Activated naive CD4-positive, alpha-beta T cell treated with anti-CD3 and anti-CD28 coated beads for 36 hours (primary cell): ENCODE measurements around the gene SRP14. TPM values are rescaled to one million over a fixed set of nuclear protein-coding genes. Genes with fewer than 3 reads are reported as not detected.
"Not testable (repeated sequence)": the region's sequence is repeated elsewhere in the genome, so short reads cannot be mapped to it uniquely, and the experiment has no call there.

ENCODE experiments used
- CTCF ChIA-PET: fragments of 350-600 bp; sonication (Branson Sonifier 250); formaldehyde crosslinking; loops from one replicate; lab custom pipeline; 2021; ENCODE audit warnings: antibody characterized with exemption; lab: Charles Lee
- DNase-seq: peaks from one replicate; pipeline ENCODE4 v3.0.0-alpha.2; 2020
- H3K27ac Mint-ChIP-seq: one replicate; pipeline ENCODE4 v1.8.0; 2021; ENCODE audit warnings: mild to moderate bottlenecking, mixed read lengths
- H3K27me3 Mint-ChIP-seq: one replicate; pipeline ENCODE4 v1.8.0; 2021; ENCODE audit warnings: low read depth, mixed read lengths
- H3K36me3 Mint-ChIP-seq: one replicate; pipeline ENCODE4 v1.8.0; 2021; ENCODE audit warnings: low read depth, mixed read lengths
- H3K4me1 Mint-ChIP-seq: one replicate; pipeline ENCODE4 v1.8.0; 2021; ENCODE audit warnings: low read depth, mixed read lengths
- H3K4me3 Mint-ChIP-seq: one replicate; pipeline ENCODE4 v1.8.0; 2021; ENCODE audit warnings: mild to moderate bottlenecking, moderate library complexity, mixed read lengths
- H3K9me3 Mint-ChIP-seq: one replicate; pipeline ENCODE4 v1.8.0; 2021; ENCODE audit warnings: mixed read lengths
- intact Hi-C: fragments of 100-400 bp; cut with micrococcal nuclease; formaldehyde crosslinking; loops from one replicate; pipeline ENCODE4 v1.15.1; 2023
- total RNA-seq, 2 experiments: library from RNA; stranded (reverse); gene quantifications; one replicate each; pipeline ENCODE4 v1.2.3, GENCODE V29; 2021

Gene SRP14
- total RNA-seq, 2 experiments from 2014 or later, result 185 to 198 TPM

DNA sequence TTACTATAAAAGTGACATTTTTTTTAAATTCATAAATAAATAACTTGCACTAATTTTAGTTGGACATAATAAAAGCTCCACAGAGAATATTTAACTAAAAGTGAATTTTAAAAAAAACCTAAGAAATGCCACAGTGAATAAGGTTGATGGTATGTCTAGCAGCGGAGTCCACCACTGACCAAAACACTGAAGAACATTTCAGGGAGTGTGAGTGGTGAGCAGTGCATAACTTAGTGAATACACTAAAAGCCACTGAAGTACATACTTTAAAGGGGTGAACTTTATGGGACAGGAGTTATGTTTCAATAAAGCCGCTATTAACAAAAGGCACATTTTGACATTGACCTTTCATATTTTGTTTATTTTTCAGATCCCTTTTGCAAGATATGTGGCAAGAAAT is 32.3 kb downstream of the SRP14 start:
- Mint-ChIP-seq H3K4me1 (no peaks in the 10 kb centered on the region), H3K36me3 (peaks cover 20% of the 10 kb centered on the region), H3K4me3 (no peak overlapping the region), H3K27me3 (no peaks in the 10 kb centered on the region), H3K9me3 (no peaks in the 10 kb centered on the region), H3K27ac (no peak overlapping the region)
- intact Hi-C loops, result no loop called here
- CTCF ChIA-PET, result interaction anchor here (0.6 kb wide), 1 partner anchor 261 kb away, joined by 3 read pairs; no protein-coding TSS in a partner anchor
- no peak for DNase-seq

DNA sequence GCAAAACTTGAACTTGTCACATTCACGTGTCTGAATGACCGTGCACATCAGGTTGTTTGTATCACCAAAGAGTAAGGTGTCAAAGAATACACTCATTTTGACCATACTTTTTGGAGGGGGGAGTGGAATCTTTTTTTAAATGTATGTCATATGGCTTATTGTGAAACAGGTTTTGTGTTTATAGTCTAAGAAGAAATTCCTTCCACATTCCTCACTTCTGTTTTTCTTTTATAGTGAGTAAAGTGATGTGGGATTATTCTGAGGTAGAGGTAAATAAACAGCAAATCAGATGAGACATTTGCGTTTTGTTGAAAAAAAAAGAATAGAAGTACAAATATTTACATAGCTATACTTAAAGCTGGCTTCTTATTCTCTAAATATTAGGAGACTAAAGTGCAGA is 33.0 kb downstream of the SRP14 start:
- DNase-seq, result no peak
- Mint-ChIP-seq H3K4me3 (no peak overlapping the region), H3K36me3 (peaks cover 17% of the 10 kb centered on the region), H3K4me1 (no peaks in the 10 kb centered on the region), H3K9me3 (no peaks in the 10 kb centered on the region), H3K27me3 (no peaks in the 10 kb centered on the region), H3K27ac (no peak overlapping the region)
- intact Hi-C loops, result no loop called here
- CTCF ChIA-PET, result interaction anchor here (0.6 kb wide), 1 partner anchor 262 kb away, joined by 3 read pairs; no protein-coding TSS in a partner anchor

DNA sequence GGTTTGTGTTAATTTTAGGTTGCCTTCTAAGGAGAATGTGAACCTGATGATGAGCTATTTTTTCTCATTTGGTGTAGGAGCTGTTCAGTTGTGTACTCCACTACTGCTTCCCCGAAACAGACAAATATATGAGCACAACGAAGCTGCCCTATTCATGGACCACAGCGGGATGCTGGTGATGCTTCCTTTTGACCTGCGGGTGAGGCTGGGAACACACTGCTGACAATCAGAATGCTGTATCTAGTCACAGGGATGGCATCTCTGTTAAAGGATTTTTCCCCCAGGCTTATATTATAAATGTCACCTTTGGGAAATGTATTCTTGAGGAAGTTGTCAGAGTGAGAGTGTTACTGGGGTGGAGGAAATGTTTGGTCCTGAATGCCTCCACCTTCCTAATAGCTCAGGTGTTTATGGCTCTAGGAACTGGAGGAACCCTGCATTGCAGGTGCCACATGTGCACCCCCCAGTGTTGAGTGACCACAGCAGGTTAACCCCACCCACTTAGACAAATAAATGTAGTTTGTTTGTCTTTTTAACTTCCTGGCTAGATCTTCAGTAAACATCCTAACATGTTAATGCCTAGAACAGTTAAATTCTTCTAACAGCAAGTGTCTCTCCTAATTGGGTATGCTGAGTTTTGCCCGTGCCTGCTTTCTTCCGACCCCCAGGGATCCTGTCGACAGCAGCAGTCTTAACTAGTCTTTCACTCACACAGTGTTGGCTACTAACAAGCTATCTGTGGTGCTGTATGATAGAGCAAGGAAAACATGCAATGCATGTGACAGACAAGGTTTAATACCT is 35.7 kb downstream of the SRP14 start:
- Mint-ChIP-seq H3K9me3 (no peaks in the 10 kb centered on the region), H3K4me1 (no peaks in the 10 kb centered on the region), H3K27ac (no peak overlapping the region), H3K27me3 (no peaks in the 10 kb centered on the region), H3K36me3 (peaks cover 11% of the 10 kb centered on the region), H3K4me3 (no peak overlapping the region)
- DNase-seq, result no peak
- intact Hi-C loops, result no loop called here
- CTCF ChIA-PET, result interaction anchor here (0.6 to 1.5 kb wide), 4 partner anchors 118 to 271 kb away, joined by 3 to 5 read pairs (median 3); no protein-coding TSS in a partner anchor

DNA sequence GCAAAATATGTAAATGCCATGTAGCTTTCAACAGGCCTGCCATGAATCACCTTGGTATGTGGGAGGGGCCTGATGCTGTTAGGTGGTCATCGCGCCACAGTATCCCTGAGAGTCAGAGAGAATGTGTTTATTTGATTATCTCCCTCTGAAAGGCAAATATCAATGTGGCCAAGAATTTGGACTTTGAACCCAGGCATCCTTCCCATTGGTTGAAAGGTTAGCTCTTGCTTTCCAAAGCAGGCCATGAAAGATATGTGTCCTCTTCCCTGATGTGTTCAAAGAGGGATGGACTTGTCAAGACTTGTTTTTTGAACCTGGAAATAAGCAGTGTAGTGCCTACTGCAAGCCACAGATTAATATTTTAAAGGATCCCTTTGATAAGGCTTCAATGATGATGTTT is 36.7 kb downstream of the SRP14 start:
- CTCF ChIA-PET, result interaction anchor here (1.5 kb wide), 1 partner anchor 272 kb away, joined by 5 read pairs; no protein-coding TSS in a partner anchor
- intact Hi-C loops, result no loop called here
- no peaks in the 10 kb centered on the region for H3K9me3 Mint-ChIP-seq
- no peak overlapping the region for H3K4me3 Mint-ChIP-seq
- DNase-seq, result no peak
- peaks cover 12% of the 10 kb centered on the region for H3K36me3 Mint-ChIP-seq
- H3K4me1 Mint-ChIP-seq, result no peaks in the 10 kb centered on the region
- H3K27me3 Mint-ChIP-seq, result no peaks in the 10 kb centered on the region
- H3K27ac Mint-ChIP-seq, result no peak overlapping the region

DNA sequence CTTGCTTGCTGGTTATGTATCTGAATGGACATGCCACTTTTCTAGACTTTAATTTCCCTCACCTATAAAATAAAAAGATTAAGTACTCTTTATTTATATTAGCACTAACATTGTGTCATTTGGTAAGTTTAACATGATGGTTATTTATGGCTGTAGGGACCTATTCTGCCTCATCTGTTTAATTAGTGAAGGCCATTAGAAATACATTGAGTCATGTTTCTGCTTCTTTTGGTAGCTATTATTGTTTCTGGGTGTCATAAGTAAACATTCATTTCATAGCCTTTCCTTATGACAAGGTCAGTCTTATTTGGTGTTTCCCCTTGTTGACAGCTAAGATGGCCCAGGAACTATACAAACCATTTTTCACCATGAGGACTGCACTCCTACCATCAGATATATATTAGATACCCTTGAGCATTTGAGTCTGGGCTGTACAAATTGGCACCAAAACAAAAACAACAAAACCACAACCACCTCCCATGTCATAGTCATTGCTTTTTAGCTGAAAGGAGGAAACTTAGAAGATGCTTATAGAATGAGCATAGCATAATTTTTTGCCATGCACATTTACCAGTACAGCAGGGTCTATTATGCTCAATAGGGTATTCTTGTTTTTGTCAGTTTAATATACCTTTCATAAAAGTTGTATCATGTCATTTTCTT is 39.3 kb downstream of the SRP14 start:
- H3K27ac Mint-ChIP-seq, result no peak overlapping the region
- H3K36me3 Mint-ChIP-seq, result peaks cover 11% of the 10 kb centered on the region
- CTCF ChIA-PET, result interaction anchor here (0.6 to 1.2 kb wide), 3 partner anchors 214 to 279 kb away, joined by 3 to 8 read pairs (median 3); no protein-coding TSS in a partner anchor
- no peak for DNase-seq
- no peak overlapping the region for H3K4me3 Mint-ChIP-seq
- no peaks in the 10 kb centered on the region for H3K9me3 Mint-ChIP-seq
- no peaks in the 10 kb centered on the region for H3K4me1 Mint-ChIP-seq
- H3K27me3 Mint-ChIP-seq, result no peaks in the 10 kb centered on the region
- intact Hi-C loops, result no loop called here

DNA sequence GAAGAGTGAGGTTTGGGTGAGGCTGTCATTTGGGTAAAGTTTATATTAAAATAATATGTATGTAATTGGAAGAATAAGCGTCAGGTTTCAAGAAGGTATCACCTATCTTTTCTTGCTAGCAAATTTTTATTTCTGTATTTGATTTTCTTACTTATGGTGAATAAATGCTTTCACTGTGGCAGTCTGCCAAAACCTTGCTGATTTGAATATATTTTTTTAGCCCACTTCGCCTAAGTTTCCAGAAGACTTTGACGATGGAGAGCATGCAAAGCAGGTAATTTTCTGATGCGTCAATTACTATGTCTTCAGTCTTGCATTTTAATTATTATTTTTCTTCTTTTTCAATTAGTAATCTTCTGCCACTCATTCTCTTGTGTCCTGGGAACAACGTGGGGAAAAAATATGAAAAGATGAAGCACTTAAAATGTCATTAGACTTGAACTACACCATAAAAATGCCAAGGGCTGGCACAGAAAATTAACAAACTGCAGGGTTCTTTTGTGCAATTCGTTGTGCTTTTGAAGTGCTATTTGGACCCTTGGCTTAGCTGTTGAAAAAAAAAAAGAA is 40.4 kb downstream of the SRP14 start:
- DNase-seq, result no peak
- intact Hi-C loops, result no loop called here
- no peaks in the 10 kb centered on the region for H3K9me3 Mint-ChIP-seq
- no peaks in the 10 kb centered on the region for H3K4me1 Mint-ChIP-seq
- peaks cover 14% of the 10 kb centered on the region for H3K36me3 Mint-ChIP-seq
- CTCF ChIA-PET, result interaction anchor here (0.6 to 0.7 kb wide), 2 partner anchors 213 to 278 kb away, joined by 3 to 8 read pairs; no protein-coding TSS in a partner anchor
- no peaks in the 10 kb centered on the region for H3K27me3 Mint-ChIP-seq
- no peak overlapping the region for H3K27ac Mint-ChIP-seq
- H3K4me3 Mint-ChIP-seq, result no peak overlapping the region

DNA sequence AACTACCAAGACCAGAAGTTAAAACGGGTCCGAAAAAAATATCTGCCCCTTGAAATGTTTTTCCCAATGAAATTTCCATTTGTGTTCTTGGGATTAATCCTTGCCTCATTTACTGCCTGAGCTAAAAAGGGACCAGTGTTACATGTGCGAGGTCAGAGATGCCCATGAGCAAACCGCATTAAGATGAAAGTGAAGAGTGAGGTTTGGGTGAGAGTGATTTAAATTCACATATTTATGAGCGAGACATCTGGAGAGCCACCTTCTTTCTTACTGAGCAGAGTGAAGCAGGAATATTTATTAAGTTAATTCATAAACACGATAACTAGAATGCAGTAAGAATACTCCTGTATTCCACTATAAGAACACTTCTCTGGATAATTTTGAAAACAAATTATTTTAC is 41.3 kb downstream of the SRP14 start:
- intact Hi-C loops, result no loop called here
- no peaks in the 10 kb centered on the region for H3K27me3 Mint-ChIP-seq
- H3K9me3 Mint-ChIP-seq, result no peaks in the 10 kb centered on the region
- no peaks in the 10 kb centered on the region for H3K4me1 Mint-ChIP-seq
- peaks cover 14% of the 10 kb centered on the region for H3K36me3 Mint-ChIP-seq
- no peak overlapping the region for H3K27ac Mint-ChIP-seq
- CTCF ChIA-PET, result no interaction called here
- no peak overlapping the region for H3K4me3 Mint-ChIP-seq
- DNase-seq, result no peak

DNA sequence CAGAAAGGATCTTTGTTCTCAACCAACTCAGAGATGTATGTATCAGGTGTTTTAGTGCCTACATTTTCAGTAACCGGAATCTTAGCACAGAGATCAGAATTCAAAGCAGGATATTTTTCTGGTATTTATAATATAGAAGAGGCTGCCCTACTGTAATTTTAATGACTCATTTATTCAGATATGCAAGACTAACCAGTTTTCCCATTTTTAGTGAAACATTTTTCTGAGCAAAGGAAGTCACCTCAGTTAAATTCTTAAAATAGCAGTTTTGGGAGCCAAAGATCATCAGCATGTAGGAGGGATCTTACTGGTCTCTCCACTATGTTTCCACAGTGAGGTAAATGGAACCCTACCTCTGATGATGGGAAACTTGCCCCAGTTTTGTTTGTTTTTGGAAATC is 42.0 kb downstream of the SRP14 start:
- Mint-ChIP-seq H3K4me3 (no peak overlapping the region), H3K9me3 (no peaks in the 10 kb centered on the region), H3K27me3 (no peaks in the 10 kb centered on the region), H3K4me1 (no peaks in the 10 kb centered on the region), H3K27ac (no peak overlapping the region), H3K36me3 (peaks cover 15% of the 10 kb centered on the region)
- CTCF ChIA-PET, result no interaction called here
- DNase-seq, result no peak
- intact Hi-C loops, result no loop called here

DNA sequence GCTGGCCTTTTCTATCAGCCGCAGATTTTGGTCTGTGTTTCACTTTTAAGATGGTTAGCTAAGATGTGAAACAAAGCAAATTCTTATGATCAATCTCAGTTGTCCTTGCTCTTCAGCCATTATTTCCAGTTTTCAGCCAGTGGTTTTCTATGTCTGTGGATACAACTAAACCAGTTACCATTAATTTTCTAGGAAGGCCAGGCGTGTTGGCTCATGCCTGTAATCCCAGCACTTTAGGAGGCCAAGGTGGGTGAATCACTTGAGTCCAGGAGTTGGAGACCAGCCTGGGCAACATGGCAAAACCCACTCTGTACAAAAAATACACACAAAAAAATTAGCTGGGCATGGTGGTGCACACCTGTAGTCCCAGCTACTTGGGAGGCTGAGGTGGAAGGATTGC is 42.8 kb downstream of the SRP14 start:
- H3K9me3 Mint-ChIP-seq, H3K4me1 Mint-ChIP-seq, intact Hi-C loops, CTCF ChIA-PET, H3K4me3 Mint-ChIP-seq, DNase-seq, H3K27me3 Mint-ChIP-seq, H3K27ac Mint-ChIP-seq: not testable (repeated sequence)
- peaks cover 18% of the 10 kb centered on the region for H3K36me3 Mint-ChIP-seq

DNA sequence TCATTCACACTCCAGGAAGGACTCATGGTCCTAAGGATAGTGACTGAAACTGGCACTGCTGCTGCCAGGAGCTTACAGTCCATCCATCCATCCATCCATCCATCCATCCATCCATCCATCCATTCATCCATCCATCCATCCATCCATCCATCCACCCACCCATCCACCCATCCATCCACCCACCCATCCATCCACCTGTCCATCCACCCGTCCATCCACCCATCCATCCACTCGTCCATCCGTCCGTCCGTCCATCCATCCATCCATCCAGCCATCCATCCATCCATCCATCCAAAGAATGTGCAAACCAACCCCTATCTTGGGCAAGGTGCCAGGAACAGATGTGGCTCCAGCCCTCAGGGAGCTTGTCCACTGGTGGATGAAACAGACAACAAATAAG is 46.0 kb downstream of the SRP14 start:
- H3K36me3 Mint-ChIP-seq, result peaks cover 22% of the 10 kb centered on the region
- CTCF ChIA-PET, result interaction anchor here (0.6 kb wide), 1 partner anchor 110 kb away, joined by 3 read pairs; no protein-coding TSS in a partner anchor
- H3K4me3 Mint-ChIP-seq, H3K27ac Mint-ChIP-seq, DNase-seq, H3K9me3 Mint-ChIP-seq, H3K4me1 Mint-ChIP-seq, intact Hi-C loops, H3K27me3 Mint-ChIP-seq: not testable (repeated sequence)

DNA sequence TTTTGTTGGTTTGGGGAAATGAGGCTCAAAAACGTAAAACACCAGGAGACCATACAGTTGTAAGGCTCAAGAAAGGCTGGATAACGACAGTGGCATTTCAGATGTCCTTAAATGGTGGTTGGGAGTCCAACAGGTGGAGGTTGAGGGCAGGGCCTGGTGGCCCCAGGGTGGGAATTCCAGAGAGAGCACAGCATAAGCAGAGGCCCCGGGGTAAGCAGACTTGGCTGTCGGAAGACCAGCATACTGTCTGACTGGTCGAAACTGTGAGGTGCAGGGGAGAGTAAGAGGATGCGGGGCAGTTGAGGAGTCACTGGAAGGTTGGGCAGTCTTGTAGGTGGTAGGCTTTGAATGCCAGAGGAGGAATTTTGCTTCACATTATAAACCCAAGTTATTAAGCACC is 48.3 kb downstream of the SRP14 start:
- CTCF ChIA-PET, result no interaction called here
- intact Hi-C loops, result no loop called here
- Mint-ChIP-seq H3K4me3 (no peak overlapping the region), H3K27ac (no peak overlapping the region), H3K36me3 (peaks cover 20% of the 10 kb centered on the region), H3K4me1 (no peaks in the 10 kb centered on the region), H3K9me3 (no peaks in the 10 kb centered on the region), H3K27me3 (no peaks in the 10 kb centered on the region)
- no peak for DNase-seq

DNA sequence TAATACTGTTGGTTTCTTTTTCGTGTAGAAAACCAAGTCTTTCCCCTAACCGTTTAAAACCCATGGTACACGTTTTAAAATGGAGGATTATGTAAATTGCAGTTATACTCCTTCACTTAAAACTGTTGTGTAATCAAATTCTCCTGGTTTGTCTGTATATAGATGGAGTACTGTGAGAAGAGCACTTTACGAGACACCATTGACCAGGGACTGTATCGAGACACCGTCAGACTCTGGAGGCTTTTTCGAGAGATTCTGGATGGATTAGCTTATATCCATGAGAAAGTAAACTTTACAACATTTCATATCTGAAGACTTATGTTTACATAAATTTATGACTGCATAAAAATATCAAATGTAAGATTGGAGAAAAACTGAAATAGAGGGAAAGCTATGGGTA is 51.2 kb downstream of the SRP14 start:
- CTCF ChIA-PET, result no interaction called here
- intact Hi-C loops, result no loop called here
- H3K4me1 Mint-ChIP-seq, result no peaks in the 10 kb centered on the region

More for the DNA sequence above, 51.2 kb downstream of the SRP14 start:
- H3K36me3 Mint-ChIP-seq, result peaks cover 26% of the 10 kb centered on the region
- no peaks in the 10 kb centered on the region for H3K27me3 Mint-ChIP-seq
- H3K4me3 Mint-ChIP-seq, result no peak overlapping the region
- peaks cover 5% of the 10 kb centered on the region for H3K9me3 Mint-ChIP-seq
- DNase-seq, result no peak
- H3K27ac Mint-ChIP-seq, result no peak overlapping the region
